Nephron progenitor cell (in vitro differentiated cells): Measurements from ENCODE around the gene ZNF608.
A peak's percentile ranks its signal among the peaks of the same experiment; 100 is the strongest.

ENCODE experiments used
- DNase-seq: peaks from one replicate; pipeline ENCODE4 v3.0.0; 2021
- H3K27ac Mint-ChIP-seq: 2 replicates; pipeline ENCODE4 v1.8.0; 2021; ENCODE audit warnings: mild to moderate bottlenecking, moderate library complexity, mixed read lengths
- H3K27me3 Mint-ChIP-seq: 2 replicates; pipeline ENCODE4 v1.8.0; 2021; ENCODE audit warnings: mild to moderate bottlenecking, low read depth, mixed read lengths; ENCODE audit not compliant: poor library complexity
- H3K36me3 Mint-ChIP-seq: 2 replicates; pipeline ENCODE4 v1.8.0; 2021; ENCODE audit warnings: low read depth, mixed read lengths
- H3K4me1 Mint-ChIP-seq: 2 replicates; pipeline ENCODE4 v1.8.0; 2021; ENCODE audit warnings: mixed read lengths
- H3K4me3 Mint-ChIP-seq: 2 replicates; pipeline ENCODE4 v1.8.0; 2021; ENCODE audit warnings: mild to moderate bottlenecking, moderate library complexity, mixed read lengths
- H3K9me3 Mint-ChIP-seq: 2 replicates; pipeline ENCODE4 v1.8.0; 2021; ENCODE audit warnings: mild to moderate bottlenecking, moderate library complexity, mixed read lengths
- CTCF ChIP-seq: fragments of 200-600 bp; sonication (generic); IDR thresholded peaks from 2 replicates; pipeline ENCODE4 v1.5.0; 2021; ENCODE audit warnings: antibody characterized with exemption

The ZNF608 gene

GRCh38 chr5:124748687-124749594, 2.5 kb upstream of the ZNF608 start:
- no peak overlapping the region for H3K4me3 Mint-ChIP-seq
- no peaks in the 10 kb centered on the region for H3K9me3 Mint-ChIP-seq
- H3K36me3 Mint-ChIP-seq: peaks cover 5% of the 10 kb centered on the region
- no peaks in the 10 kb centered on the region for H3K27me3 Mint-ChIP-seq
- peak; percentile 66 for DNase-seq
- TF ChIP-seq CTCF: no peak
- H3K4me1 Mint-ChIP-seq: peaks cover 36% of the 10 kb centered on the region
- H3K27ac Mint-ChIP-seq: no peak overlapping the region

GRCh38 chr5:124747791-124748686, 1.6 kb upstream of the ZNF608 start:
- Mint-ChIP-seq H3K27me3 (no peaks in the 10 kb centered on the region), H3K9me3 (no peaks in the 10 kb centered on the region), H3K36me3 (peaks cover 5% of the 10 kb centered on the region), H3K27ac (no peak overlapping the region), H3K4me1 (peaks cover 27% of the 10 kb centered on the region), H3K4me3 (no peak overlapping the region)
- DNase-seq: no peak
- no peak for TF ChIP-seq CTCF

- no peak overlapping the region for H3K27ac Mint-ChIP-seq
- peak; percentile 77 for DNase-seq
- no peak for TF ChIP-seq CTCF
- H3K36me3 Mint-ChIP-seq: peaks cover 5% of the 10 kb centered on the region
- H3K9me3 Mint-ChIP-seq: no peaks in the 10 kb centered on the region
- H3K27me3 Mint-ChIP-seq: no peaks in the 10 kb centered on the region
- H3K4me3 Mint-ChIP-seq: no peak overlapping the region
- H3K4me1 Mint-ChIP-seq: peaks cover 25% of the 10 kb centered on the region
Measured at GRCh38 chr5:124746916-124747790, 714 bp upstream of the ZNF608 start.

GRCh38 chr5:124745007-124745927, 1.2 kb downstream of the ZNF608 start:
- Mint-ChIP-seq H3K27ac (no peak overlapping the region), H3K27me3 (no peaks in the 10 kb centered on the region), H3K36me3 (no peaks in the 10 kb centered on the region), H3K9me3 (no peaks in the 10 kb centered on the region), H3K4me3 (no peak overlapping the region), H3K4me1 (peaks cover 7% of the 10 kb centered on the region)
- DNase-seq: no peak
- TF ChIP-seq CTCF: no peak
